ENCODE data around the gene IGBP1.

DNA sequence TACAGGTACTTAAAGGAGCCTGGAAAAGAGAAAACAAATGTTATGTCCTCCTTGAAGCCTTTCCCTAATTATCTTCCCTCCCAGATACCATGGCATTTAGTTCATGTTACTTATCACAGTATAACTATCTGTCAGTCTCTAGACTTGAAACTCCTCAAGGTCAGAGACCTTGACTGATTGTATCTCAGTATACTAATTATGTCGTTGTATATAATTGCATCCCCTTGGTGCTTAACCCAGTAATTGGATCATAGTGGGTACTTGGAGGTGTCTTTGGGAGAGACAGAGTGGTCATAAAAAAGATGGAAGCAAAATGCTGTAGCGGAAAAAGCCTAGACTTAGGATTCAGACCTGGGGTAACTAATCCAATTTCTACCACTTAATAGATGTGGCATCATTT lies 8.1 kb downstream of the IGBP1 start:
- TF ChIP-seq, protein P1, sequence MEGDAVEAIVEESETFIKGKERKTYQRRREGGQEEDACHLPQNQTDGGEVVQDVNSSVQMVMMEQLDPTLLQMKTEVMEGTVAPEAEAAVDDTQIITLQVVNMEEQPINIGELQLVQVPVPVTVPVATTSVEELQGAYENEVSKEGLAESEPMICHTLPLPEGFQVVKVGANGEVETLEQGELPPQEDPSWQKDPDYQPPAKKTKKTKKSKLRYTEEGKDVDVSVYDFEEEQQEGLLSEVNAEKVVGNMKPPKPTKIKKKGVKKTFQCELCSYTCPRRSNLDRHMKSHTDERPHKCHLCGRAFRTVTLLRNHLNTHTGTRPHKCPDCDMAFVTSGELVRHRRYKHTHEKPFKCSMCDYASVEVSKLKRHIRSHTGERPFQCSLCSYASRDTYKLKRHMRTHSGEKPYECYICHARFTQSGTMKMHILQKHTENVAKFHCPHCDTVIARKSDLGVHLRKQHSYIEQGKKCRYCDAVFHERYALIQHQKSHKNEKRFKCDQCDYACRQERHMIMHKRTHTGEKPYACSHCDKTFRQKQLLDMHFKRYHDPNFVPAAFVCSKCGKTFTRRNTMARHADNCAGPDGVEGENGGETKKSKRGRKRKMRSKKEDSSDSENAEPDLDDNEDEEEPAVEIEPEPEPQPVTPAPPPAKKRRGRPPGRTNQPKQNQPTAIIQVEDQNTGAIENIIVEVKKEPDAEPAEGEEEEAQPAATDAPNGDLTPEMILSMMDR (IDR thresholded peaks at IDR 0.05 in 2 of 3, conservative IDR thresholded peaks at IDR 0.05 in 1 of 3; ENCODE audit: control insufficient read depth in 2 of 3, extremely low read depth in 1 of 3, insufficient read depth in 1 of 3, low read depth in 3 of 3, low read length in 3 of 3): no peak
- TF ChIP-seq SREBF1 (IDR thresholded peaks at IDR 0.05; ENCODE audit: low read length): no peak
- TF ChIP-seq POLR2A (IDR thresholded peaks at IDR 0.05; ENCODE audit: low read depth, low read length): no peak
- TF ChIP-seq, protein P2, sequence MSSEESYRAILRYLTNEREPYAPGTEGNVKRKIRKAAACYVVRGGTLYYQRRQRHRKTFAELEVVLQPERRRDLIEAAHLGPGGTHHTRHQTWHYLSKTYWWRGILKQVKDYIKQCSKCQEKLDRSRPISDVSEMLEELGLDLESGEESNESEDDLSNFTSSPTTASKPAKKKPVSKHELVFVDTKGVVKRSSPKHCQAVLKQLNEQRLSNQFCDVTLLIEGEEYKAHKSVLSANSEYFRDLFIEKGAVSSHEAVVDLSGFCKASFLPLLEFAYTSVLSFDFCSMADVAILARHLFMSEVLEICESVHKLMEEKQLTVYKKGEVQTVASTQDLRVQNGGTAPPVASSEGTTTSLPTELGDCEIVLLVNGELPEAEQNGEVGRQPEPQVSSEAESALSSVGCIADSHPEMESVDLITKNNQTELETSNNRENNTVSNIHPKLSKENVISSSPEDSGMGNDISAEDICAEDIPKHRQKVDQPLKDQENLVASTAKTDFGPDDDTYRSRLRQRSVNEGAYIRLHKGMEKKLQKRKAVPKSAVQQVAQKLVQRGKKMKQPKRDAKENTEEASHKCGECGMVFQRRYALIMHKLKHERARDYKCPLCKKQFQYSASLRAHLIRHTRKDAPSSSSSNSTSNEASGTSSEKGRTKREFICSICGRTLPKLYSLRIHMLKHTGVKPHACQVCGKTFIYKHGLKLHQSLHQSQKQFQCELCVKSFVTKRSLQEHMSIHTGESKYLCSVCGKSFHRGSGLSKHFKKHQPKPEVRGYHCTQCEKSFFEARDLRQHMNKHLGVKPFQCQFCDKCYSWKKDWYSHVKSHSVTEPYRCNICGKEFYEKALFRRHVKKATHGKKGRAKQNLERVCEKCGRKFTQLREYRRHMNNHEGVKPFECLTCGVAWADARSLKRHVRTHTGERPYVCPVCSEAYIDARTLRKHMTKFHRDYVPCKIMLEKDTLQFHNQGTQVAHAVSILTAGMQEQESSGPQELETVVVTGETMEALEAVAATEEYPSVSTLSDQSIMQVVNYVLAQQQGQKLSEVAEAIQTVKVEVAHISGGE (CRISPR knock-in tag; IDR thresholded peaks at IDR 0.05): no peak
- no peak for TF ChIP-seq POLR2AphosphoS5 (IDR thresholded peaks at IDR 0.05; ENCODE audit: low read length)
- TF ChIP-seq, protein P3, sequence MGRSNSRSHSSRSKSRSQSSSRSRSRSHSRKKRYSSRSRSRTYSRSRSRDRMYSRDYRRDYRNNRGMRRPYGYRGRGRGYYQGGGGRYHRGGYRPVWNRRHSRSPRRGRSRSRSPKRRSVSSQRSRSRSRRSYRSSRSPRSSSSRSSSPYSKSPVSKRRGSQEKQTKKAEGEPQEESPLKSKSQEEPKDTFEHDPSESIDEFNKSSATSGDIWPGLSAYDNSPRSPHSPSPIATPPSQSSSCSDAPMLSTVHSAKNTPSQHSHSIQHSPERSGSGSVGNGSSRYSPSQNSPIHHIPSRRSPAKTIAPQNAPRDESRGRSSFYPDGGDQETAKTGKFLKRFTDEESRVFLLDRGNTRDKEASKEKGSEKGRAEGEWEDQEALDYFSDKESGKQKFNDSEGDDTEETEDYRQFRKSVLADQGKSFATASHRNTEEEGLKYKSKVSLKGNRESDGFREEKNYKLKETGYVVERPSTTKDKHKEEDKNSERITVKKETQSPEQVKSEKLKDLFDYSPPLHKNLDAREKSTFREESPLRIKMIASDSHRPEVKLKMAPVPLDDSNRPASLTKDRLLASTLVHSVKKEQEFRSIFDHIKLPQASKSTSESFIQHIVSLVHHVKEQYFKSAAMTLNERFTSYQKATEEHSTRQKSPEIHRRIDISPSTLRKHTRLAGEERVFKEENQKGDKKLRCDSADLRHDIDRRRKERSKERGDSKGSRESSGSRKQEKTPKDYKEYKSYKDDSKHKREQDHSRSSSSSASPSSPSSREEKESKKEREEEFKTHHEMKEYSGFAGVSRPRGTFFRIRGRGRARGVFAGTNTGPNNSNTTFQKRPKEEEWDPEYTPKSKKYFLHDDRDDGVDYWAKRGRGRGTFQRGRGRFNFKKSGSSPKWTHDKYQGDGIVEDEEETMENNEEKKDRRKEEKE (IDR thresholded peaks at IDR 0.05): no peak

Measured in GM12878 (cell line).